NCI-H1694 (cell line): ENCODE results near the gene TGIF2.
"Not testable (repeated sequence)": the region's sequence is repeated elsewhere in the genome, so short reads cannot be mapped to it uniquely, and the experiment has no call there.

Source experiments
- DNase-seq: peaks from one replicate; lab custom pipeline; 2025; lab: John Stamatoyannopoulos, UW

The TGIF2 gene

GRCh38 chr20:36579996-36580545 lies 6.7 kb downstream of the TGIF2 start:
- DNase-seq, result no peak

GRCh38 chr20:36582322-36582721 lies 8.9 kb downstream of the TGIF2 start:
- DNase-seq, result no peak

- DNase-seq, result no peak
These were observed 9.4 kb downstream of the TGIF2 start for GRCh38 chr20:36582821-36583220.

GRCh38 chr20:36584018-36584481 lies 10.7 kb downstream of the TGIF2 start:
- no peak for DNase-seq

- no peak for DNase-seq
These were observed 12.2 kb downstream of the TGIF2 start for GRCh38 chr20:36585410-36586125.

- DNase-seq, result no peak
These were observed 14.1 kb downstream of the TGIF2 start for GRCh38 chr20:36587388-36588070.

- no peak for DNase-seq
These were observed 17.9 kb downstream of the TGIF2 start for GRCh38 chr20:36591281-36591680.

GRCh38 chr20:36591854-36592641 lies 18.7 kb downstream of the TGIF2 start:
- DNase-seq, result no peak

- DNase-seq, result no peak
These were observed 20.0 kb downstream of the TGIF2 start for GRCh38 chr20:36593347-36593929.

- DNase-seq, result no peak
These were observed 26.5 kb downstream of the TGIF2 start for GRCh38 chr20:36599912-36600345.

- no peak for DNase-seq
These were observed 28.1 kb downstream of the TGIF2 start for GRCh38 chr20:36601540-36601939.

GRCh38 chr20:36604952-36605398 lies 31.6 kb downstream of the TGIF2 start:
- DNase-seq, result no peak

GRCh38 chr20:36605399-36606157 lies 32.2 kb downstream of the TGIF2 start, which contains the start of gene RAB5IF:
Gene RAB5IF (plus strand): TSS chr20:36605779. CDS start chr20:36605952, 173 bp downstream.
- peak; percentile 94 for DNase-seq

- DNase-seq, result no peak
These were observed 33.0 kb downstream of the TGIF2 start for GRCh38 chr20:36606158-36607066.

GRCh38 chr20:36607586-36608387 lies 34.4 kb downstream of the TGIF2 start:
- no peak for DNase-seq

GRCh38 chr20:36608388-36608728 lies 35.0 kb downstream of the TGIF2 start:
- DNase-seq, result not testable (repeated sequence)

- no peak for DNase-seq
These were observed 38.2 kb downstream of the TGIF2 start for GRCh38 chr20:36611625-36612024.

GRCh38 chr20:36613974-36614373 lies 40.6 kb downstream of the TGIF2 start:
- DNase-seq, result no peak
